Iris pigment epithelial cell (primary cell): ENCODE results near the gene MAPKAPK3.

Experiments
- DNase-seq: peaks from one replicate; pipeline ENCODE4 v3.0.0-alpha.2; 2011; ENCODE audit warnings: low read depth

The MAPKAPK3 gene

GRCh38 chr3:50695031-50695430, 78.1 kb downstream of the MAPKAPK3 start:
- DNase-seq: no peak

GRCh38 chr3:50696276-50696675, 79.3 kb downstream of the MAPKAPK3 start:
- no peak for DNase-seq

GRCh38 chr3:50698269-50698668, 81.3 kb downstream of the MAPKAPK3 start:
- no peak for DNase-seq
